Lower lobe of right lung (tissue), 2 donors: Measurements from ENCODE around the gene PDLIM5. TPM values are rescaled to one million over a fixed set of nuclear protein-coding genes. Genes with fewer than 3 reads are reported as not detected.

ENCODE experiments used
- ATAC-seq, 2 donors: fragments of 200-7000 bp; cut with Tn5 transposase; one replicate each; pipeline ENCODE4 v1.9.1; 2020 to 2022; ENCODE audit warnings: mild to moderate bottlenecking in 2 of 2, moderate library complexity in 2 of 2
- DNase-seq: peaks from one replicate; pipeline ENCODE4 v3.0.0-alpha.2; 2020
- H3K27ac ChIP-seq: fragments of 200-600 bp; one replicate; pipeline ENCODE4 v1.8.0; 2022
- H3K27me3 ChIP-seq: fragments of 200-600 bp; one replicate; pipeline ENCODE4 v1.8.0; 2022; ENCODE audit warnings: low read depth
- H3K36me3 ChIP-seq: fragments of 200-600 bp; one replicate; pipeline ENCODE4 v1.8.0; 2022; ENCODE audit warnings: mild to moderate bottlenecking
- H3K4me1 ChIP-seq: fragments of 200-600 bp; one replicate; pipeline ENCODE4 v1.8.0; 2022
- H3K4me3 ChIP-seq: fragments of 200-600 bp; one replicate; pipeline ENCODE4 v1.8.0; 2022; ENCODE audit warnings: mild to moderate bottlenecking
- H3K9me3 ChIP-seq: fragments of 200-600 bp; one replicate; pipeline ENCODE4 v1.8.0; 2022
- intact Hi-C: fragments of 100-400 bp; cut with DNase I; formaldehyde crosslinking; loops from one replicate; pipeline ENCODE4 v1.11.0; 2022
- total RNA-seq: library from RNA; stranded (reverse); fragmentation: NEBNext Ultra II Directional; extraction: Animal tissue kit (Norgen Biotek cat#: 25700); gene quantifications from one replicate; pipeline ENCODE4 v1.2.1, GENCODE V29; 2021
- TF ChIP-seq, protein P1 (sequence below): fragments of 200-600 bp; IDR thresholded peaks from one replicate; pipeline ENCODE4 v1.8.0; 2022; ENCODE audit warnings: antibody characterized with exemption, mild to moderate bottlenecking
- donor health status: DM: no; HTN: yes; CAD: no; lungs with severe emphysema.

PDLIM5 gene
- total RNA-seq, 1 donor from 2014 or later: 75.8 TPM

DNA sequence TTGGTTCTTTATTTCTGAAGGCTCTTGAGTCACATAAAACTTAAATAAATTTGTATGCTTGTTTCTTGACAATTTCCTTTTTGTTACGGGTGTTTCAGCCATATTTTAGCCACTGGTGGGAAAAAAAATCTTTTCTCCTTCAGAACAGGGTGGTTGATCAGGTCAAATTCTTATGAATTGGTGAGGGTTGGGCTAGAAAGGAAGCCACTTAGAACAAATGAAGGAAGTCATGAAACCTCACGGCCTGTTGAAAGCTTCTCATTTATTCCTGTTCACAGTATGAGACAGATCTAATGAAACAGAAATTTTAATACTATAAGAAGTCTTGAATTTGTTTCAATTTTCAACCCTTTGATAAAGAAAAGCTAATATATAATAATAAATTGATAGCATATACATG is 12.1 kb upstream of the PDLIM5 start:
- no peak for DNase-seq
- intact Hi-C loops: no loop called here
- TF ChIP-seq, protein P1, sequence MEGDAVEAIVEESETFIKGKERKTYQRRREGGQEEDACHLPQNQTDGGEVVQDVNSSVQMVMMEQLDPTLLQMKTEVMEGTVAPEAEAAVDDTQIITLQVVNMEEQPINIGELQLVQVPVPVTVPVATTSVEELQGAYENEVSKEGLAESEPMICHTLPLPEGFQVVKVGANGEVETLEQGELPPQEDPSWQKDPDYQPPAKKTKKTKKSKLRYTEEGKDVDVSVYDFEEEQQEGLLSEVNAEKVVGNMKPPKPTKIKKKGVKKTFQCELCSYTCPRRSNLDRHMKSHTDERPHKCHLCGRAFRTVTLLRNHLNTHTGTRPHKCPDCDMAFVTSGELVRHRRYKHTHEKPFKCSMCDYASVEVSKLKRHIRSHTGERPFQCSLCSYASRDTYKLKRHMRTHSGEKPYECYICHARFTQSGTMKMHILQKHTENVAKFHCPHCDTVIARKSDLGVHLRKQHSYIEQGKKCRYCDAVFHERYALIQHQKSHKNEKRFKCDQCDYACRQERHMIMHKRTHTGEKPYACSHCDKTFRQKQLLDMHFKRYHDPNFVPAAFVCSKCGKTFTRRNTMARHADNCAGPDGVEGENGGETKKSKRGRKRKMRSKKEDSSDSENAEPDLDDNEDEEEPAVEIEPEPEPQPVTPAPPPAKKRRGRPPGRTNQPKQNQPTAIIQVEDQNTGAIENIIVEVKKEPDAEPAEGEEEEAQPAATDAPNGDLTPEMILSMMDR: no peak
- H3K27me3 ChIP-seq: no peaks in the 10 kb centered on the region
- no peak overlapping the region for H3K27ac ChIP-seq
- no peak overlapping the region for H3K4me3 ChIP-seq
- ATAC-seq: no peak
- no peaks in the 10 kb centered on the region for H3K4me1 ChIP-seq
- H3K36me3 ChIP-seq: no peaks in the 10 kb centered on the region
- H3K9me3 ChIP-seq: no peaks in the 10 kb centered on the region

GRCh38 chr4:94441838-94442237 is 9.9 kb upstream of the PDLIM5 start:
- Histone ChIP-seq H3K27ac (no peak overlapping the region), H3K4me3 (no peak overlapping the region), H3K4me1 (no peaks in the 10 kb centered on the region), H3K27me3 (no peaks in the 10 kb centered on the region), H3K9me3 (no peaks in the 10 kb centered on the region), H3K36me3 (no peaks in the 10 kb centered on the region)
- DNase-seq: no peak
- no peak for ATAC-seq
- TF ChIP-seq, protein P1: no peak
- intact Hi-C loops: no loop called here

GRCh38 chr4:94442251-94442650 is 9.5 kb upstream of the PDLIM5 start:
- no peak for DNase-seq
- TF ChIP-seq, protein P1: no peak
- Histone ChIP-seq H3K27me3 (no peaks in the 10 kb centered on the region), H3K27ac (no peak overlapping the region), H3K36me3 (no peaks in the 10 kb centered on the region), H3K4me1 (no peaks in the 10 kb centered on the region), H3K9me3 (no peaks in the 10 kb centered on the region), H3K4me3 (no peak overlapping the region)
- no peak for ATAC-seq
- intact Hi-C loops: no loop called here

GRCh38 chr4:94446386-94446785 is 5.4 kb upstream of the PDLIM5 start:
- Histone ChIP-seq H3K9me3 (no peaks in the 10 kb centered on the region), H3K36me3 (no peaks in the 10 kb centered on the region), H3K27ac (no peak overlapping the region), H3K27me3 (no peaks in the 10 kb centered on the region), H3K4me3 (no peak overlapping the region), H3K4me1 (peaks cover 11% of the 10 kb centered on the region)
- TF ChIP-seq, protein P1: no peak
- intact Hi-C loops: no loop called here
- DNase-seq: no peak
- no peak for ATAC-seq

- intact Hi-C loops: no loop called here
- ATAC-seq (no peak), DNase-seq (no peak)
- H3K4me3 ChIP-seq: no peak overlapping the region
- no peak overlapping the region for H3K27ac ChIP-seq
- H3K4me1 ChIP-seq: peaks cover 13% of the 10 kb centered on the region
- H3K27me3 ChIP-seq: no peaks in the 10 kb centered on the region
- no peaks in the 10 kb centered on the region for H3K9me3 ChIP-seq
- TF ChIP-seq, protein P1: no peak
- H3K36me3 ChIP-seq: no peaks in the 10 kb centered on the region
These were observed 3.9 kb upstream of the PDLIM5 start for GRCh38 chr4:94447754-94448411.
